Measurements from ENCODE around the gene UTP14C. TPM values are rescaled to one million over a fixed set of nuclear protein-coding genes. Genes with fewer than 3 reads are reported as not detected.
"Not testable (repeated sequence)": the region's sequence is repeated elsewhere in the genome, so short reads cannot be mapped to it uniquely, and the experiment has no call there.

UTP14C gene
- total and polyA plus RNA-seq, 4 donors: 2.8 to 26.8 (median 11.5) TPM

DNA sequence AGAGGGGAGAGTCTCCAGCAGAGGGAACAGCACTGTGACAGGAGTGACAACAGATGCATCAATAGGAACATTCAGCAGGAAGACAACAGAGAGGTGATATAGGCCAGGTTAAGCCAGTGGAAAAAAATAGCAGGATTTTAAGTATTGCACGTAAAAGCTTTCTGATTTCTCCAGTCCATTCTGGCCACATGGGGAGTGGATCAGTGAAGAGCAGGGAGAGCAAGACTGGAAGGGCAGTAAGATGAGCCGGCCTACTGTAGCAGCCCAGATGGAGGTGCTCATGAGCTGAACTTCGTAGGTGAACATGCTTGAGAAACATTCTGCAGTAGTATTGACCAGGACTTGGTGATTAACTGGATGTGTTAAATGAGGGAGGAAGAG, 1.7 kb downstream of the UTP14C start:
- TF ChIP-seq, protein P1, sequence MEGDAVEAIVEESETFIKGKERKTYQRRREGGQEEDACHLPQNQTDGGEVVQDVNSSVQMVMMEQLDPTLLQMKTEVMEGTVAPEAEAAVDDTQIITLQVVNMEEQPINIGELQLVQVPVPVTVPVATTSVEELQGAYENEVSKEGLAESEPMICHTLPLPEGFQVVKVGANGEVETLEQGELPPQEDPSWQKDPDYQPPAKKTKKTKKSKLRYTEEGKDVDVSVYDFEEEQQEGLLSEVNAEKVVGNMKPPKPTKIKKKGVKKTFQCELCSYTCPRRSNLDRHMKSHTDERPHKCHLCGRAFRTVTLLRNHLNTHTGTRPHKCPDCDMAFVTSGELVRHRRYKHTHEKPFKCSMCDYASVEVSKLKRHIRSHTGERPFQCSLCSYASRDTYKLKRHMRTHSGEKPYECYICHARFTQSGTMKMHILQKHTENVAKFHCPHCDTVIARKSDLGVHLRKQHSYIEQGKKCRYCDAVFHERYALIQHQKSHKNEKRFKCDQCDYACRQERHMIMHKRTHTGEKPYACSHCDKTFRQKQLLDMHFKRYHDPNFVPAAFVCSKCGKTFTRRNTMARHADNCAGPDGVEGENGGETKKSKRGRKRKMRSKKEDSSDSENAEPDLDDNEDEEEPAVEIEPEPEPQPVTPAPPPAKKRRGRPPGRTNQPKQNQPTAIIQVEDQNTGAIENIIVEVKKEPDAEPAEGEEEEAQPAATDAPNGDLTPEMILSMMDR (IDR thresholded peaks at IDR 0.05; ENCODE audit: control extremely low read depth, extremely low read depth): no peak
- no peaks in the 10 kb centered on the region for H3K27me3 ChIP-seq (ENCODE audit: control insufficient read depth in 3 of 3, insufficient read depth in 3 of 3, low read length in 2 of 3)
- peaks cover 14 to 55% (median 29%) of the 10 kb centered on the region in 4 donors for H3K36me3 ChIP-seq (ENCODE audit: control insufficient read depth in 4 of 4, insufficient read depth in 4 of 4, low read length in 4 of 4)
- DNase-seq: no peak
- H3K4me3 ChIP-seq: no peak overlapping the region
- 95 to 96% methylated on average over 3 of the region's 3 CpGs for WGBS, 2 donors
- H3K4me1 ChIP-seq (ENCODE audit: control insufficient read depth in 5 of 5, insufficient read depth in 5 of 5, low read length in 5 of 5): peaks cover 0 to 8% (median 0%) of the 10 kb centered on the region in 5 donors
- ATAC-seq (ENCODE audit: insufficient read depth, low FRiP score): no peak
- H3K9ac ChIP-seq (ENCODE audit: insufficient read depth in 1 of 2, low read length in 2 of 2): no peak overlapping the region
- H3K27ac ChIP-seq (ENCODE audit: low read depth in 1 of 2, low read length in 1 of 2): no peak overlapping the region
- peaks cover 0 to 5% (median 0%) of the 10 kb centered on the region in 4 donors for H3K9me3 ChIP-seq (ENCODE audit: control insufficient read depth in 4 of 4, insufficient read depth in 3 of 4, low read length in 3 of 4)

DNA sequence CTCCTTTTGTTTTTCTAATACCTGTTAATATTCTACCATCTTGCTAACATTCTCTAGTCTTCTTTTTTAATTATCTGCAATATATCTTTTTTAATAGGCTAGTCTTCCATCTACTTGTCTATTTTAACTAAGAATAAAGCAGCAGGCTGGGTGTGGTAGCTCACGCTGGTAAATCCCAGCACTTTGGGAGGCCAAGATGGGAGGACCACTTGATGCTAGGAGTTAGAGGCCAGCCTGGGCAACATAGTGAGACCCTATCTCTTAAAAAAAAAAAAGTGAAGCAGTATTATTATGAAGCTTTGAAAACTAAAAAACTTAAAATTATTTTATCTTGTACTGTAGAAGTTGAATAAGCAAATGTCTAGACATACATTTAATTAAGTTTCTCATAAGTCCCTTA, 3.3 kb downstream of the UTP14C start:
- ATAC-seq (ENCODE audit: insufficient read depth, low FRiP score): no peak
- no peak for DNase-seq
- H3K36me3 ChIP-seq (ENCODE audit: control insufficient read depth in 4 of 4, insufficient read depth in 4 of 4, low read length in 4 of 4): peaks cover 14 to 55% (median 29%) of the 10 kb centered on the region in 4 donors
- TF ChIP-seq, protein P1 (IDR thresholded peaks at IDR 0.05; ENCODE audit: control extremely low read depth, extremely low read depth): no peak
- WGBS, 2 donors: 95 to 97% methylated on average over 1 of the region's 1 CpG
- H3K9ac ChIP-seq (ENCODE audit: insufficient read depth in 1 of 2, low read length in 2 of 2): no peak overlapping the region
- H3K9me3 ChIP-seq (ENCODE audit: control insufficient read depth in 4 of 4, insufficient read depth in 3 of 4, low read length in 3 of 4): peaks cover 0 to 5% (median 0%) of the 10 kb centered on the region in 4 donors
- H3K27ac ChIP-seq (ENCODE audit: low read depth in 1 of 2, low read length in 1 of 2): no peak overlapping the region
- H3K4me1 ChIP-seq (ENCODE audit: control insufficient read depth in 5 of 5, insufficient read depth in 5 of 5, low read length in 5 of 5): peaks cover 0 to 8% (median 0%) of the 10 kb centered on the region in 5 donors
- no peak overlapping the region for H3K4me3 ChIP-seq
- no peaks in the 10 kb centered on the region for H3K27me3 ChIP-seq (ENCODE audit: control insufficient read depth in 3 of 3, insufficient read depth in 3 of 3, low read length in 2 of 3)

DNA sequence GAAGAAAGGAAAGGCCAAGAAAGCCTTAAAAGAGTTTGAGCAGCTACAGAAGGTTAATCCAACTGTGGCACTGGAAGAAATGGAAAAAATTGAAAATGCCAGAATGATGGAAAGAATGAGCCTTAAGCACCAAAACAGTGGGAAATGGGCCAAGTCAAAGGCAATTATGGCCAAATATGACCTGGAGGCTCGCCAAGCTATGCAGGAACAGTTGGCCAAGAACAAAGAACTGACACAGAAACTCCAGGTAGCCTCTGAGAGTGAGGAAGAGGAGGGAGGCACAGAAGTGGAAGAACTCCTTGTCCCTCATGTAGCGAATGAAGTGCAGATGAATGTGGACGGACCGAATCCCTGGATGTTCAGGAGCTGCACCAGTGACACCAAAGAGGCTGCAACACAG, 5.1 kb downstream of the UTP14C start:
- WGBS, 2 donors: 85 to 97% methylated on average over 4 of the region's 4 CpGs
- no peak for DNase-seq
- TF ChIP-seq, protein P1 (IDR thresholded peaks at IDR 0.05; ENCODE audit: control extremely low read depth, extremely low read depth): no peak
- Histone ChIP-seq H3K9ac (ENCODE audit: insufficient read depth in 1 of 2, low read length in 2 of 2) (no peak overlapping the region), H3K27me3 (ENCODE audit: control insufficient read depth in 3 of 3, insufficient read depth in 3 of 3, low read length in 2 of 3) (no peaks in the 10 kb centered on the region), H3K36me3 (ENCODE audit: control insufficient read depth in 4 of 4, insufficient read depth in 4 of 4, low read length in 4 of 4) (peaks cover 12 to 47% (median 26%) of the 10 kb centered on the region in 4 donors), H3K27ac (ENCODE audit: low read depth in 1 of 2, low read length in 1 of 2) (no peak overlapping the region), H3K4me3 (no peak overlapping the region), H3K9me3 (ENCODE audit: control insufficient read depth in 4 of 4, insufficient read depth in 3 of 4, low read length in 3 of 4) (peaks cover 0 to 5% (median 0%) of the 10 kb centered on the region in 4 donors), H3K4me1 (ENCODE audit: control insufficient read depth in 5 of 5, insufficient read depth in 5 of 5, low read length in 5 of 5) (peaks cover 0 to 8% (median 0%) of the 10 kb centered on the region in 5 donors)
- ATAC-seq (ENCODE audit: insufficient read depth, low FRiP score): no peak

DNA sequence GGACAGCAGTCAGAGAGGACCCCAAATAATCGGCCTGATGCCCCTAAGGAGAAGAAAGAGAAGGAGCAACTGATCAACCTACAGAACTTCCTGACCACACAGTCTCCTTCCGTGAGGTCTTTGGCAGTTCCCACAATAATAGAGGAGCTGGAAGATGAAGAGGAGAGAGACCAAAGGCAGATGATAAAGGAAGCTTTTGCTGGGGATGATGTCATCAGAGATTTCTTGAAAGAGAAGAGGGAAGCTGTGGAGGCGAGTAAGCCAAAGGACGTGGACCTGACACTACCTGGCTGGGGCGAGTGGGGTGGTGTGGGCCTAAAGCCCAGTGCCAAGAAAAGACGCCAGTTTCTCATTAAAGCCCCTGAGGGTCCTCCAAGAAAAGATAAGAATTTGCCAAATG, 5.9 kb downstream of the UTP14C start:
- not testable (repeated sequence) for H3K27ac ChIP-seq (ENCODE audit: low read depth in 1 of 2, low read length in 1 of 2); H3K27me3 ChIP-seq (ENCODE audit: control insufficient read depth in 3 of 3, insufficient read depth in 3 of 3, low read length in 2 of 3); H3K9ac ChIP-seq (ENCODE audit: insufficient read depth in 1 of 2, low read length in 2 of 2); H3K9me3 ChIP-seq (ENCODE audit: control insufficient read depth in 4 of 4, insufficient read depth in 3 of 4, low read length in 3 of 4); H3K4me3 ChIP-seq; ATAC-seq (ENCODE audit: insufficient read depth, low FRiP score); H3K4me1 ChIP-seq (ENCODE audit: control insufficient read depth in 5 of 5, insufficient read depth in 5 of 5, low read length in 5 of 5); DNase-seq
- WGBS, 2 donors: 97 to 98% methylated on average over 3 to 6 of the region's 6 CpGs
- peaks cover 12 to 39% (median 22%) of the 10 kb centered on the region in 4 donors for H3K36me3 ChIP-seq (ENCODE audit: control insufficient read depth in 4 of 4, insufficient read depth in 4 of 4, low read length in 4 of 4)
